Hepatocyte (in vitro differentiated cells): ENCODE measurements around the gene TRIM17.

Experiments
- EZH2 ChIP-seq: fragments of 200-600 bp; sonication (generic); IDR thresholded peaks from 2 replicates; pipeline ENCODE4 v1.6.1; 2016; ENCODE audit warnings: antibody characterized with exemption, mild to moderate bottlenecking, borderline replicate concordance
- EZH2phosphoT487 ChIP-seq: fragments of 200-600 bp; sonication (generic); IDR thresholded peaks from one replicate; pipeline ENCODE4 v1.6.1; 2018; ENCODE audit warnings: antibody characterized with exemption, mild to moderate bottlenecking, low read depth, moderate library complexity; ENCODE audit not compliant: unreplicated experiment, severe bottlenecking
- TF ChIP-seq, protein P1 (sequence below): fragments of 200-600 bp; sonication (generic); IDR thresholded peaks from 2 replicates; pipeline ENCODE4 v1.5.1; 2016; ENCODE audit warnings: antibody characterized with exemption, mild to moderate bottlenecking; ENCODE audit not compliant: poor library complexity

DNA sequence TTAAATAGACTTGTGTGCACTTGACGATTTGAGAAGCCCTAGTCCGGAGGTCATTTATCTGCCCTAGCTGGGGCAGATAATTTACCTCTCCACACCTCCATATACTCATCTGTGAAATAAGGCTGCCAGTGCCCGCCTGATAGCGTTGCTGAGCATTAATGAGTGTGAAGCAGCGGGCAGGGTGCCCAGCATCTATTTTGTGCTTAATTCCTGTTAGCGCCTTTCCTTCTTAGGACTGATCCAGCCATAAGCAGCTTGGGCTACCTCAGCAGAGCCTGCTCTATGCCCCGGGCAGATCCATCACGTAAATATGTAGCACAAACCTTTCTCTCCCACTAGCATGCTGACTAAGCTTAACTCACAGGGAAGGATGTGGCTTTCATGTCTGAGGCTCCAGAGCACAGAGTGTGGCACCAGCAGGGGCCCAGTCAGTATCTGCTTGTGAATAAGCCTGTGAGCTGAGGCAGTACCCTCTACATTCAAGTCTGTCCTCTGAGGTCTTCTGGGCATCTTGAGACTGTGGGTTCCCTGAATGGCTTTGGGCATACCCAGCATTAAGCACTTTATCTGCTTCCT is 49.0 kb upstream of the TRIM17 start:
- TF ChIP-seq, protein P1, sequence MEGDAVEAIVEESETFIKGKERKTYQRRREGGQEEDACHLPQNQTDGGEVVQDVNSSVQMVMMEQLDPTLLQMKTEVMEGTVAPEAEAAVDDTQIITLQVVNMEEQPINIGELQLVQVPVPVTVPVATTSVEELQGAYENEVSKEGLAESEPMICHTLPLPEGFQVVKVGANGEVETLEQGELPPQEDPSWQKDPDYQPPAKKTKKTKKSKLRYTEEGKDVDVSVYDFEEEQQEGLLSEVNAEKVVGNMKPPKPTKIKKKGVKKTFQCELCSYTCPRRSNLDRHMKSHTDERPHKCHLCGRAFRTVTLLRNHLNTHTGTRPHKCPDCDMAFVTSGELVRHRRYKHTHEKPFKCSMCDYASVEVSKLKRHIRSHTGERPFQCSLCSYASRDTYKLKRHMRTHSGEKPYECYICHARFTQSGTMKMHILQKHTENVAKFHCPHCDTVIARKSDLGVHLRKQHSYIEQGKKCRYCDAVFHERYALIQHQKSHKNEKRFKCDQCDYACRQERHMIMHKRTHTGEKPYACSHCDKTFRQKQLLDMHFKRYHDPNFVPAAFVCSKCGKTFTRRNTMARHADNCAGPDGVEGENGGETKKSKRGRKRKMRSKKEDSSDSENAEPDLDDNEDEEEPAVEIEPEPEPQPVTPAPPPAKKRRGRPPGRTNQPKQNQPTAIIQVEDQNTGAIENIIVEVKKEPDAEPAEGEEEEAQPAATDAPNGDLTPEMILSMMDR = no peak
- no peak for TF ChIP-seq EZH2
- no peak for TF ChIP-seq EZH2phosphoT487
